HCT116 (cell line): Measurements from ENCODE around the gene CLEC16A. TPM values are rescaled to one million over a fixed set of nuclear protein-coding genes. Genes with fewer than 3 reads are reported as not detected.
A peak's percentile ranks its signal among the peaks of the same experiment; 100 is the strongest.
"Not testable (repeated sequence)": the region's sequence is repeated elsewhere in the genome, so short reads cannot be mapped to it uniquely, and the experiment has no call there.

Source experiments
- ATAC-seq: fragments of 200-7000 bp; cut with Tn5 transposase; 2 replicates; pipeline ENCODE4 v1.9.1; 2020; ENCODE audit warnings: mild to moderate bottlenecking, moderate library complexity
- BruUV-seq: library from RNA; stranded (reverse); fragments of 400-500 nt; replicated peaks from 2 replicates; lab custom pipeline; 2021; lab: Mats Ljungman, UMichigan
- CTCF ChIA-PET: fragments of 300-600 bp; sonication (Branson Sonifier 250); formaldehyde crosslinking; loops from one replicate; lab custom pipeline; 2021; ENCODE audit warnings: antibody characterized with exemption; lab: Charles Lee
- POLR2A ChIA-PET: fragments of 300-600, 350-600 bp; sonication (Branson Sonifier 250); formaldehyde crosslinking; loops from one replicate; lab custom pipeline; 2021; ENCODE audit warnings: antibody characterized with exemption; lab: Charles Lee
- RAD21 ChIA-PET, 2 experiments: fragments of 300-600 bp; sonication (Branson Sonifier 250); formaldehyde crosslinking; loops; one replicate each; lab custom pipeline; 2023; ENCODE audit warnings: low total read pairs in 2 of 2; ENCODE audit not compliant: uncharacterized antibody in 2 of 2, unreplicated experiment in 2 of 2, low non-redundant PET in 1 of 2; lab: Charles Lee
- DNase-seq: peaks from one replicate; pipeline ENCODE4 v3.0.0-alpha.2; 2010; ENCODE audit warnings: low read depth, low spot score
- H2AFZ ChIP-seq: fragments of 200-600 bp; shearing (Covaris generic), sonication (generic); 2 replicates; pipeline ENCODE4 v1.6.1; 2017; ENCODE audit warnings: low read depth, mixed run types, mixed read lengths, antibody characterized with exemption, low read length; ENCODE audit not compliant: poor library complexity, severe bottlenecking
- H3K27ac ChIP-seq: 2 replicates; pipeline ENCODE4 v1.5.1; 2012; ENCODE audit warnings: low read depth, low read length
- H3K27me3 ChIP-seq: fragments of 200-600 bp; sonication (generic); 2 replicates; pipeline ENCODE4 v1.6.1; 2016; ENCODE audit warnings: mixed run types, low read length, mixed read lengths; ENCODE audit not compliant: insufficient read depth
- H3K36me3 ChIP-seq, 2 experiments: fragments of 200-500 bp in 1 of 2; fragments of 200-600 bp in 1 of 2; sonication (Bioruptor generic) in 1 of 2; sonication (generic) in 1 of 2; 2 replicates each; pipeline versions ENCODE4 v1.5.1 to v1.6.1; 2014 to 2016; ENCODE audit warnings: low read length in 2 of 2, inconsistent platforms in 1 of 2, mixed read lengths in 1 of 2, mixed run types in 1 of 2; ENCODE audit not compliant: insufficient read depth in 2 of 2, control insufficient read depth in 1 of 2
- H3K4me1 ChIP-seq, 2 experiments: fragments of 200-600 bp in 1 of 2; sonication (generic) in 1 of 2; 2 replicates each; pipeline versions ENCODE4 v1.5.1 to v1.6.1; 2012 to 2017; ENCODE audit warnings: low read length in 2 of 2, inconsistent platforms in 1 of 2, mild to moderate bottlenecking in 1 of 2, mixed read lengths in 1 of 2, mixed run types in 1 of 2, moderate library complexity in 1 of 2; ENCODE audit not compliant: insufficient read depth in 2 of 2, control insufficient read depth in 1 of 2
- H3K4me2 ChIP-seq: fragments of 200-600 bp; sonication (generic); 2 replicates; pipeline ENCODE4 v1.6.1; 2017; ENCODE audit warnings: mixed run types, low read length, mixed read lengths
- H3K4me3 ChIP-seq, 2 experiments: fragments of 200-600 bp in 1 of 2; sonication (generic) in 1 of 2; replicated peaks in 1 of 2; 2 replicates each; pipeline ENCODE4 v1.5.1; 2011 to 2016; ENCODE audit warnings: low read length in 2 of 2, control low read depth in 1 of 2, low read depth in 1 of 2, mild to moderate bottlenecking in 1 of 2, mixed read lengths in 1 of 2, mixed run types in 1 of 2
- H3K79me2 ChIP-seq: fragments of 200-600 bp; sonication (generic); 2 replicates; pipeline ENCODE4 v1.6.1; 2017; ENCODE audit warnings: mild to moderate bottlenecking, mixed run types, low read length, moderate library complexity, mixed read lengths; ENCODE audit not compliant: insufficient read depth
- H3K9ac ChIP-seq: fragments of 200-600 bp; sonication (generic); 2 replicates; pipeline ENCODE4 v1.6.1; 2016; ENCODE audit warnings: low read length, mixed read lengths
- H3K9me2 ChIP-seq: fragments of 200-600 bp; sonication (generic), shearing (Covaris generic); 2 replicates; pipeline ENCODE4 v1.6.1; 2017; ENCODE audit warnings: mixed run types, mild to moderate bottlenecking, moderate library complexity; ENCODE audit not compliant: insufficient read depth
- H3K9me3 ChIP-seq, 2 experiments: fragments of 200-500 bp in 1 of 2; fragments of 200-600 bp in 1 of 2; sonication (Bioruptor generic) in 1 of 2; sonication (generic) in 1 of 2; 2 replicates each; pipeline ENCODE4 v1.6.1; 2014 to 2017; ENCODE audit warnings: low read length in 2 of 2, mixed read lengths in 2 of 2, inconsistent platforms in 1 of 2, low read depth in 1 of 2, mild to moderate bottlenecking in 1 of 2, mixed run types in 1 of 2, moderate library complexity in 1 of 2; ENCODE audit not compliant: control insufficient read depth in 1 of 2, insufficient read depth in 1 of 2
- H4K20me1 ChIP-seq: fragments of 200-600 bp; sonication (generic), shearing (Covaris generic); 2 replicates; pipeline ENCODE4 v1.6.1; 2017; ENCODE audit warnings: mixed run types, mild to moderate bottlenecking, moderate library complexity; ENCODE audit not compliant: insufficient read depth
- FOSL1 ChIP-seq: IDR thresholded peaks from 2 replicates; pipeline ENCODE4 v1.6.1; 2012; ENCODE audit warnings: low read depth
- JUND ChIP-seq: IDR thresholded peaks from 2 replicates; pipeline ENCODE4 v1.6.1; 2012
- SIN3A ChIP-seq: IDR thresholded peaks from 2 replicates; pipeline ENCODE4 v1.6.1; 2012; ENCODE audit warnings: low read depth
- ZFX ChIP-seq: fragments of 450-650 bp; IDR thresholded peaks from 2 replicates; pipeline ENCODE4 v1.6.1; 2017
- intact Hi-C: fragments of 100-400 bp; cut with micrococcal nuclease; formaldehyde crosslinking; loops from 2 replicates; pipeline ENCODE4 v1.10.0; 2022
- total RNA-seq: library from RNA; stranded (reverse); gene quantifications from one replicate; pipeline ENCODE4 v1.2.1, GENCODE V29; 2021; ENCODE audit not compliant: unreplicated experiment
- TF ChIP-seq, protein P1 (sequence below), 3 experiments: fragments of 200-600 bp in 1 of 3; sonication (generic) in 1 of 3; IDR thresholded peaks in 2 of 3; conservative IDR thresholded peaks in 1 of 3; 2 replicates each; pipeline ENCODE4 v1.5.1; 2012 to 2017; ENCODE audit warnings: low read depth in 2 of 3, low read length in 2 of 3, antibody characterized with exemption in 1 of 3, borderline replicate concordance in 1 of 3, control low read depth in 1 of 3, mild to moderate bottlenecking in 1 of 3, mixed read lengths in 1 of 3, mixed run types in 1 of 3, moderate library complexity in 1 of 3; ENCODE audit not compliant: insufficient read depth in 1 of 3

CLEC16A gene
- total RNA-seq, 1 experiment from 2014 or later, result 18.0 TPM

DNA sequence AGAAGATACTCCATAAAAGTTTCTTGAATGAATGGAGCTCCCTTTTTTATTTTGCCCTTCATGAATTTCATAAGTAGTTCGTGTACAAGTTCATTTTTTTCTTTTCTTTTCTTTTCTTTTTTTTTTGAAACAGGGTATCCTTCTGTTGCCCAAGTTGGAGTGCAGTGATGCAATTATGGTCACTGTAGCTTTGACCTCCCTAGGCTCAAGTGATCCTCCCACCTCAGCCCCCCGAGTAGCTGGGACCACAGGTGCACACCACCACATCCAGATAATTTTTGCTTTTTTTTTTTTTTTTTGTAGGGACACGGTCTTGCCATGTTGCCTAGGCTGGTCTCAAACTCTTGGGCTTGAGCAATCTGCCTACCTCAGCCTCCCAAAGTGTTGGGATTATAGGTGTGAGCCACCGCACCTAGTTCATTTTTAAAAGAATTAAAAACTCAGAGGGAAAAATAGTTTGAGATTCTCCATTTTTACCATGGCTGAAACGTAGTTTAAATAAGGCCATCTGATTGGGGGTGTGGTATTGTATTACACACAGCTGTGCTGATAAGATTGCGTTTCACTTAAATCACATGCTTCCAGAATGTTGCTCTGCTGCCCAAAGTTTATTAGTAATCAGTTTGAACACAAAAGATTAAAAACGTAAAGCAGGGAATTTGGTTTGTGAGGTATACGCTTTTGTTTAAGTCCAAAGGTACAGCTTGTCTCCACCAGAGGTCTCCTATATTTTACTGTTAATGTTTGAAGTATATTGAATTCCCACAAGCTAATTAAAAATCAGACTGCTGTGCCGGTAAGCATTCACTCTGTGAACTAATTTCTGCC is 157.5 kb downstream of the CLEC16A start:
- ChIA-PET CTCF (interaction anchor here (0.7 to 1.3 kb wide), 2 partner anchors 14 to 255 kb away, joined by 3 to 4 read pairs; no protein-coding TSS in a partner anchor), POLR2A (interaction anchor here (0.6 to 1.3 kb wide), 2 partner anchors 20 to 153 kb away, joined by 3 read pairs; no protein-coding TSS in a partner anchor), RAD21 (interaction anchor here in 1 of 2 experiments (0.7 kb wide), 1 partner anchor 155 kb away, joined by 3 read pairs; the partner anchor contains the start of gene SOCS1)
- Histone ChIP-seq H4K20me1 (no peaks in the 10 kb centered on the region), H3K9me2 (no peaks in the 10 kb centered on the region), H3K27me3 (no peaks in the 10 kb centered on the region), H2AFZ (no peak overlapping the region), H3K9ac (no peak overlapping the region), H3K9me3 (no peaks in the 10 kb centered on the region), H3K36me3 (no peaks in the 10 kb centered on the region), H3K4me2 (no peak overlapping the region), H3K4me3 (no peak overlapping the region), H3K27ac (no peak overlapping the region), H3K4me1 (peaks cover 13 to 20% of the 10 kb centered on the region in 2 experiments), H3K79me2 (no peaks in the 10 kb centered on the region)
- BruUV-seq, result no TSS peak
- no peak for TF ChIP-seq SIN3A
- TF ChIP-seq, protein P1, sequence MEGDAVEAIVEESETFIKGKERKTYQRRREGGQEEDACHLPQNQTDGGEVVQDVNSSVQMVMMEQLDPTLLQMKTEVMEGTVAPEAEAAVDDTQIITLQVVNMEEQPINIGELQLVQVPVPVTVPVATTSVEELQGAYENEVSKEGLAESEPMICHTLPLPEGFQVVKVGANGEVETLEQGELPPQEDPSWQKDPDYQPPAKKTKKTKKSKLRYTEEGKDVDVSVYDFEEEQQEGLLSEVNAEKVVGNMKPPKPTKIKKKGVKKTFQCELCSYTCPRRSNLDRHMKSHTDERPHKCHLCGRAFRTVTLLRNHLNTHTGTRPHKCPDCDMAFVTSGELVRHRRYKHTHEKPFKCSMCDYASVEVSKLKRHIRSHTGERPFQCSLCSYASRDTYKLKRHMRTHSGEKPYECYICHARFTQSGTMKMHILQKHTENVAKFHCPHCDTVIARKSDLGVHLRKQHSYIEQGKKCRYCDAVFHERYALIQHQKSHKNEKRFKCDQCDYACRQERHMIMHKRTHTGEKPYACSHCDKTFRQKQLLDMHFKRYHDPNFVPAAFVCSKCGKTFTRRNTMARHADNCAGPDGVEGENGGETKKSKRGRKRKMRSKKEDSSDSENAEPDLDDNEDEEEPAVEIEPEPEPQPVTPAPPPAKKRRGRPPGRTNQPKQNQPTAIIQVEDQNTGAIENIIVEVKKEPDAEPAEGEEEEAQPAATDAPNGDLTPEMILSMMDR (IDR thresholded peaks at IDR 0.05 in 2 of 3, conservative IDR thresholded peaks at IDR 0.05 in 1 of 3; ENCODE audit: borderline replicate concordance in 1 of 3, insufficient read depth in 1 of 3, low read depth in 2 of 3, low read length in 2 of 3), result 0 out of 6 replicates have a peak, but pooled peaks of 1 of the 3 experiments have one; percentile 6
- ATAC-seq (no peak), DNase-seq (no peak)
- intact Hi-C loops, result loop anchor here (2.0 kb wide), 1 partner anchor 155 kb away; the partner anchor contains the start of gene SOCS1

DNA sequence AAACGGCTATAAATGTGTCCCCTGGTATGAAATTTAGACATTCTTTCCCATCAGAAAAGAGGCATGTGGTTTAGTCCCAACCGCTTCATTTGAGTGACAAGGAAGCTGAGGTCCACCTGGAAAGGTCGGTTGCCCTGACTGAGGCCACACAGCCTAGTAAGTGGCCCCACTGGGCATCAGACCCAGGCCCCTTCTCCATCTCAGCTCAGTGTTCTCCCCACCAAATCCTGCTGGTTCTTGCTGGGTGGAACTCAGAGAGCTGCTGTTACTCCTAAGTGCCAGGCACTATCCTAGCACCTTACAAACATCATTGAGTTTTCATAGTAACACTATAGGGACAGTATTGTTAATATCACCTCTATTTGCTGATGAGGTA is 158.1 kb downstream of the CLEC16A start:
- Histone ChIP-seq H3K9me2 (no peaks in the 10 kb centered on the region), H3K27me3 (no peaks in the 10 kb centered on the region), H3K4me1 (peaks cover 13 to 20% of the 10 kb centered on the region in 2 experiments), H3K9me3 (no peaks in the 10 kb centered on the region), H3K9ac (no peak overlapping the region), H3K27ac (no peak overlapping the region), H3K79me2 (no peaks in the 10 kb centered on the region), H3K4me3 (no peak overlapping the region), H2AFZ (no peak overlapping the region), H4K20me1 (no peaks in the 10 kb centered on the region), H3K36me3 (no peaks in the 10 kb centered on the region), H3K4me2 (no peak overlapping the region)
- intact Hi-C loops, result no loop called here
- ChIA-PET RAD21 (interaction anchor here in 1 of 2 experiments (0.7 kb wide), 1 partner anchor 154 kb away, joined by 3 read pairs; the partner anchor contains the start of gene SOCS1), POLR2A (interaction anchor here (0.6 to 1.3 kb wide), 2 partner anchors 19 to 153 kb away, joined by 3 read pairs; no protein-coding TSS in a partner anchor), CTCF (interaction anchor here (1.3 kb wide), 1 partner anchor 254 kb away, joined by 4 read pairs; no protein-coding TSS in a partner anchor)
- TF ChIP-seq, protein P1 (IDR thresholded peaks at IDR 0.05 in 2 of 3, conservative IDR thresholded peaks at IDR 0.05 in 1 of 3; ENCODE audit: borderline replicate concordance in 1 of 3, insufficient read depth in 1 of 3, low read depth in 2 of 3, low read length in 2 of 3), result no peak
- TF ChIP-seq ZFX (no peak), JUND (no peak), FOSL1 (no peak)
- DNase-seq, result no peak
- BruUV-seq, result no TSS peak
- ATAC-seq, result no peak

DNA sequence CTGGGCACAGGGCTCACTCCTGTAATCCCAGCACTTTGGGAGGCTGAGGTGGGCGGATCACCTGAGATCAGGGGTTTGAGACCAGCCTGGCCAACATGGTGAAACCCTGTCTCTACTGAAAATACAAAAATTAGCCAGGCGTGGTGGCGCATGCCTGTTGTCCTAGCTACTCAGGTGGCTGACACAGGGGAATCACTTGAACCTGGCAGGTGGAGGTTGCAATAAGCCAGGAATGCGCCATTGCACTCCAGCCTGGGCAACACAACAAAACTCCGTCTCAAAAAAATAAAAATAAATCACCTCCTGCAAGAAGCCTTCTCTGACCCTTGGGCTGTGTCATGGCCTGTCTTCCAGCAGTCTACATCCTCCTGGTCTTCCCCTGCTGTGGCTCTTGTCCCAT is 158.9 kb downstream of the CLEC16A start:
- H3K27ac ChIP-seq, H4K20me1 ChIP-seq, H3K27me3 ChIP-seq, H3K4me3 ChIP-seq, CTCF ChIA-PET, H3K4me2 ChIP-seq, H3K9me3 ChIP-seq, DNase-seq, H3K79me2 ChIP-seq, intact Hi-C loops, H3K9ac ChIP-seq, H3K36me3 ChIP-seq, H3K9me2 ChIP-seq, ATAC-seq, POLR2A ChIA-PET, H2AFZ ChIP-seq, BruUV-seq, RAD21 ChIA-PET: not testable (repeated sequence)
- peaks cover 13 to 20% of the 10 kb centered on the region in 2 experiments for H3K4me1 ChIP-seq
